ENCODE data around the gene SLC35A5.

GRCh38 chr3:112615989-112616731, 54.3 kb downstream of the SLC35A5 start:
- TF ChIP-seq CTCF (IDR thresholded peaks at IDR 0.05), result no peak
- no peak for TF ChIP-seq POLR2A (IDR thresholded peaks at IDR 0.05)

All from Peyer's patch (tissue), 4 donors.